Panc1 (cell line): ENCODE data around the gene NELFB.

Source experiments
- CTCF ChIP-seq: fragments of 450-650 bp; IDR thresholded peaks from 2 replicates; pipeline ENCODE4 v1.5.1; 2017; ENCODE audit warnings: mild to moderate bottlenecking
- POLR2AphosphoS5 ChIP-seq: IDR thresholded peaks from 2 replicates; pipeline ENCODE4 v1.6.1; 2012; ENCODE audit warnings: mild to moderate bottlenecking, low read depth, low read length, moderate library complexity
- REST ChIP-seq, 2 experiments: IDR thresholded peaks; 2 replicates each; pipeline ENCODE4 v1.6.1; 2011 to 2012; ENCODE audit warnings: low read depth in 2 of 2, control low read depth in 1 of 2, low read length in 1 of 2, mild to moderate bottlenecking in 1 of 2, moderate library complexity in 1 of 2; ENCODE audit not compliant: insufficient read depth in 1 of 2
- SIN3A ChIP-seq: IDR thresholded peaks from 2 replicates; pipeline ENCODE4 v1.6.1; 2012; ENCODE audit warnings: low read depth, mild to moderate bottlenecking, low read length, moderate library complexity, borderline replicate concordance; ENCODE audit not compliant: insufficient read depth
- TCF7L2 ChIP-seq: IDR thresholded peaks from 2 replicates; pipeline ENCODE4 v1.6.1; 2011; ENCODE audit warnings: mild to moderate bottlenecking, low read depth, low read length, inconsistent platforms

GRCh38 chr9:137271696-137272076 is 16.6 kb downstream of the NELFB start:
- TF ChIP-seq CTCF (no peak), POLR2AphosphoS5 (no peak), REST (IDR thresholded peaks at IDR 0.05; ENCODE audit: insufficient read depth in 1 of 2, low read depth in 2 of 2, low read length in 1 of 2) (no peak), TCF7L2 (no peak), SIN3A (no peak)
